Right ventricle myocardium superior (tissue), 1 donor: ENCODE data around the gene RRAS2. TPM values are rescaled to one million over a fixed set of nuclear protein-coding genes. Genes with fewer than 3 reads are reported as not detected.
"Not testable (repeated sequence)": the region's sequence is repeated elsewhere in the genome, so short reads cannot be mapped to it uniquely, and the experiment has no call there.

Experiments used
- ATAC-seq: fragments of 200-7000 bp; cut with Tn5 transposase; one replicate; pipeline ENCODE4 v1.9.1; 2020; ENCODE audit warnings: mild to moderate bottlenecking; ENCODE audit not compliant: poor library complexity
- DNase-seq: peaks from one replicate; pipeline ENCODE4 v3.0.0-alpha.2; 2020
- intact Hi-C: fragments of 100-400 bp; cut with DNase I; formaldehyde crosslinking; loops from one replicate; pipeline ENCODE4 v1.11.2; 2022
- long read RNA-seq: library from polyadenylated mRNA; unstranded; transcript quantifications from one replicate; pipeline ENCODE4 v2.0.0, GENCODE V29; 2021
- total RNA-seq: library from RNA; stranded (reverse); fragmentation: NEBNext Ultra II Directional; extraction: Animal tissue kit (Norgen Biotek cat#: 25700); gene quantifications from one replicate; pipeline ENCODE4 v1.2.1, GENCODE V29; 2021
- donor health status: DM: no; HTN: yes; CAD: no; lungs with severe emphysema.

Gene RRAS2
- 26.5 TPM for total RNA-seq
- long read RNA-seq, transcript RRAS2-201 (6 exons, 1,516 nt), result major isoform, 49 of 49 reads
- long read RNA-seq, partial matches to known transcripts, result 0 of 49 reads
- long read RNA-seq, other reads (novel, unspliced or antisense), result 0 of 49 reads

- peak; percentile 92 for ATAC-seq
- peak; percentile 88 for DNase-seq
- intact Hi-C loops, result no loop called here
These were observed at the start of gene RRAS2 for GRCh38 chr11:14358729-14359439. TSS of gene RRAS2 (minus strand) at chr11:14359183. CDS start at chr11:14358870, 313 bp downstream.

DNA sequence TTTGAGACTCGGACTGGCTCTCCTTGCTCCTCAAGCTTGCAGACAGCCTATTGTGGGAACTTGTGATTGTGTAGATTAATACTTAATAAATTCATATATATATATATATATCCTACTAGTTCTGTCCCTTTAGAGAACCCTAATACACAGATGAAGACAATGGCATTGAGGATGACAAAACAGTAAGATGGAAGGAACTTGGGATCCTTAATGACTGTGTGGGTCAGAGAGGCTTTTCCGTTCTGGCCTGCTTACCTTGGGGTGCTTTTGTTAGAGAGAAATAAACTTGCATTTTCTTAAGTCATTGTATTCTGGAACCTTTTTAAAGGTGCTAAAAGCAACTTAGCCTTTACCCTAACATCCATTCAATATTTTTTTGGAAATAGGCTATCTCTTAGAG is 49.6 kb upstream of the RRAS2 start:
- intact Hi-C loops, result no loop called here
- ATAC-seq (no peak), DNase-seq (no peak)

- DNase-seq, ATAC-seq, intact Hi-C loops: not testable (repeated sequence)
These were observed 47.1 kb upstream of the RRAS2 start for GRCh38 chr11:14406116-14406515.

- DNase-seq, intact Hi-C loops, ATAC-seq: not testable (repeated sequence)
These were observed 44.5 kb upstream of the RRAS2 start for GRCh38 chr11:14403528-14403927.

GRCh38 chr11:14399087-14399486 is 40.1 kb upstream of the RRAS2 start:
- ATAC-seq (no peak), DNase-seq (no peak)
- intact Hi-C loops, result no loop called here

GRCh38 chr11:14396273-14396672 is 37.3 kb upstream of the RRAS2 start:
- no peak for ATAC-seq
- intact Hi-C loops, result no loop called here
- DNase-seq, result no peak

DNA sequence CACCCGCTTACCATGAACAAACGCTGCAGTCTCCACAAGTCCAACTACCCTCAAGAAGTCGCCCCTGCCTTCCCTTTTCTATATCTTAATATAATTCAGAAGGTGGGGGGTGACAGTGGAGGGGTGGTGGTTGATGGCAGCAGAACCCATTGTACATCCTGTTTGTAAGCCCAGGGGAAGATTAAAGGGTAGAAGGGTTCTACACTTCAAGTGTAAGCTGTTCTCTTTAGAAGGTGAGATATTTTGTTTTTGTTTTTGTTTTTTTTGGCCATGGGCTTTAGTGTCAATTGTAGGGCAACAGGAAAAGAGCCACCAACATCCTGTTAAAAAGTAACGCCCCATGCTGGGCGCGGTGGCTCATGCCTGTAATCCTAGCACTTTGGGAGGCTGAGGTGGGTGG is 34.9 kb upstream of the RRAS2 start:
- DNase-seq (no peak), ATAC-seq (no peak)
- intact Hi-C loops, result no loop called here

DNA sequence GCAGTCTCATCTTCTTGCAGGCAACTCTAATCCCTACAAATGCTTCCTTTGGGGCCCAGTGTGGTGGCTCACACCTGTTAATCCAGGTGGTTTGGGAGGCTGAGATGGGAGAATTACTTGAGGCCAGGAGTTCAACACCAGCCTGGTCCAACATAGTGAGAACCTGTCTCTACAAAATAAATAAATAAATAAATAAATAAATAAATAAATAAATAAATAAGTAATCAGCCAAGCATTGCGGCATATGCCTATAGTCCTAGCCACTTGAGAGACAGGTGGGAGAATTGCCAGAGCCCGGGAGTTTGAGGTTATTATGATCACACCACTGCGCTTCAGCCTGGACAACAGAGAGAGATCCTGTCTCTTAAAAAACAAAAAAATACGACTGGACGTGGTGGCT is 34.1 kb upstream of the RRAS2 start:
- DNase-seq (no peak), ATAC-seq (no peak)
- intact Hi-C loops, result no loop called here

- intact Hi-C loops, result no loop called here
- ATAC-seq, result no peak
These were observed 31.7 kb upstream of the RRAS2 start for GRCh38 chr11:14390669-14391068.

GRCh38 chr11:14388352-14388751 is 29.4 kb upstream of the RRAS2 start:
- DNase-seq (no peak), ATAC-seq (no peak)
- intact Hi-C loops, result no loop called here

More at GRCh38 chr11:14390669-14391068, 31.7 kb upstream of the RRAS2 start:
- no peak for DNase-seq

DNA sequence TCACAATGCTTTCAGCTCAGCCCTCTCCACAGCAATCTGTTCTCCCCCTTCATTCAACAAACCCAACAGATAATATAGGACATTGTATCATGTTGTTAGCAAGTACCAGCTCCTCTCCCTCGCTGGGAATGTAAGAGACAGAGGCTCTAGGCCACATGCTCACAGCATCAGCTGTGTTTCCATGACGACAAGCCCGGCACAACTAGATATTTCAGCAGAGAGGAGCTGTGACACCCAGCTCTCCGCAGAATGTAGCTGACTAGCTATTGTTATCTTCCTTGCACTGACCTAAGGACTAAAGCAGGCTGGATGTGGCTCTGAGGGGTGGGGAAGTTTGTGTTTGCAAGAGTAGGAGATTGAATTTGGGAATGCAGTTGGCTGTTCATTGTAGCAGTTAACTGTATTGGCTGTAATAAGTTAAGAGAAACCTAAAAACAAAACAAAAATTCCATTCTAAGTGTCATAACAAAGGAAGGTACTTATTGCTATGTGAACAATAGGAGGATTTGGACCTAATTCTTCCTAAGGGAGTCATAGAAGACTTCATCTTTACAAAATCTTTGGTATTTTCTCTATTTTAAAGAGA is 28.0 kb upstream of the RRAS2 start:
- peak; percentile 43 for DNase-seq
- ATAC-seq, result peak; percentile 58
- intact Hi-C loops, result no loop called here

- no peak for DNase-seq
- intact Hi-C loops, result no loop called here
- ATAC-seq, result no peak
These were observed 27.1 kb upstream of the RRAS2 start for GRCh38 chr11:14386081-14386480.

DNA sequence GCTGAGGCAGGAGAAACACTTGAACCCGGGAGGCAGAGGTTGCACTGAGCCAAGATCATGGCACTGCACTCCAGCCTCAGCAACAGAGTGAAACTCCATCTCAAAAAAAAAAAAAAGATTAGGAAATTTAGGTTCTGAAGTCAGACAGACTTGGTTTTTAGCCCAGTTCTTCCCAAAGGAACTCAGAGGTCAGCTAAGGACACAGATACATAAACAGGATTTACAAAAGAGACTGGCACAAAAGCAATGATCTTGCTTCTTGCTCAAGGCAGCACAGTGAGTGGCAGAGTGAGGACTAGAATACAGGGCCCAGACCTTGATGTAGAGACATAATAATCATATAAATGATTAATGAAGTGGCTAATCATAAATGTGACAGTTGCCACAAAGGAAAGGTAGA is 25.4 kb upstream of the RRAS2 start:
- DNase-seq (no peak), ATAC-seq (no peak)
- intact Hi-C loops, result no loop called here

GRCh38 chr11:14381968-14382367 is 23.0 kb upstream of the RRAS2 start:
- ATAC-seq, result no peak
- no peak for DNase-seq
- intact Hi-C loops, result no loop called here

DNA sequence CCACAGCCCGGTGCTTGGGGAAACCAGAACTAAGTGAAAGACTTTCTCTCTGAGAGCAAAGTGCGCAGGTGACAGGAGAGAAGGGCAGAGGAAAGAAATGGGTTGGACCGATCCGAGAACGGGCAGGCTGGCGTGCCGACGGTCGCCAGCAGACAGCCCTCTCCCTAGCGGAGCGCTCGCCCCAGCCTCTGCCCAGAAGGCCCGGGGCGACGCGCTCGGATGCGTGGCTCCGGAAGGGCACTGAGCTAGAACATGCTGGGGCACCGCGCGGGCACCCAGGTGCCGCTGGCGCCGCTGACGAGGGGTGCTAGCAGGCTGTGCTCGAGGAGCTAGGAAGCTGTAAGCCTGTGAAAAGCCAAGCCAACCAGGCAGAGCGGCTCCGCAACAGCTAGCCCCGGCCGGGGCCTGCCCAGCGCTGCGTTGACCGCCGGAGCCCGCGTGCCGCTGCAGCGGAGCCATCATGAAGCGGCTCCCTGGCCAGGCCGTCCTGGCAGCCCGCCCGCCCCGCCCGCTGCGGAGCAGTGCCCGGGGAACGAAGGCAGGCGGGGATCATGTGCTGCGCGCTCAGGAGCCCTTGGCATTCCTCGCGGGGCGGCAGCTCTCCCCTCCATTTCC is 22.1 kb upstream of the RRAS2 start:
- ATAC-seq (peak; percentile 98), DNase-seq (peak; percentile 86)
- intact Hi-C loops, result no loop called here

DNA sequence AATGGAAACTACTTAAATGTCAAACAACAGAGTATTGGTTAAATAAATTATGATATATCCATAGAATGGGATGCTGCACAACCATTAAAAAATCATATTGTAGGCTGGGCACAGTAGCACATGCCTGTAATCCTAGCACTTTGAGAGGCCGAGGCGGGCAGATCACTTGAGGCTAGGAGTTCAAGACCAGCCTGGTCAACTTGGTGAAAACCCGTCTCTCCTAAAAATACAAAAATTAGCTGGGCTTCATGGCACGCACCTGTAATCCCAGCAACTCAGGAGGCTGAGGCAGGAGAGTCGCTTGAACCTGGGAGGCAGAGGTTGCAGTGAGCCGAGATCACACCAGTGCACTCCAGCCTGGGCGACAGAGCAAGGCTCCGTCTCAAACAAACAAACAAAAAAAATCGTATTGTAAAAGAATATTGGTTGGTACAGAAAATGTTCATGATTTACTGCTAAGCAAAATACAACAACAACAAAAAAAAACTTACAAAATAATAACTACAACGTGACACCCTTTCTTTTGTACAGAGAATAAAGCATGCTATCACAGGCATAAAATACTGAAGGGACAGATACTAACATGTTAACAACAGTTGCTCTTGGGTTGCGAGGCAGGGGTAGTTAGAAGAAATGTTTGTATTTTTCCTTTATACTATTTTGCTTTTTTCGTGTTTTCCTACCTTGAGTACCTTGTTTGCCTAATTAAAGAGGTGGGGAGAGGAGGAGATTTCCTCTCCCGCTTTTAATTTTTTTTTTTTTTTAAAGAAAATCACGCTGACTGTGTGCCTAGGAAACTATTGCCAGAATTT is 21.3 kb upstream of the RRAS2 start:
- DNase-seq (no peak), ATAC-seq (no peak)
- intact Hi-C loops, result no loop called here

DNA sequence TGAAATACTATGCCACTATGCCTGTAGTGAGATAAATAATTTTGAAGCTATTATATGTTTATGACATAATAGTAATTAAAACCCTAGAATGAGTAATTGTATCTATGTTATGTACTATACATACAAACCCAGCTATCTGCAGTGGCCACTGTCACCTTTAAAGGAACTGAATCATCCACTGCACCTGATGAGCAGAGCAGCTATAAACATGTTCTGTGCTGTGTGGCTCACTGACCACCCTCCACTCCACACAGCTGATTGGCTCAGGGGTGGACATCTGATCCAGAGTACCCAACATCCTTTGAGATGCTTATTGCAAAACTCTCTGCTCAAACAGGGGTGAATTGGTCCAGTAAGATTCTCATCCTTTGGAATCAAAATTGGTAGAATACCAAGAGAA is 19.2 kb upstream of the RRAS2 start:
- DNase-seq, result no peak
- ATAC-seq, result no peak
- intact Hi-C loops, result no loop called here

DNA sequence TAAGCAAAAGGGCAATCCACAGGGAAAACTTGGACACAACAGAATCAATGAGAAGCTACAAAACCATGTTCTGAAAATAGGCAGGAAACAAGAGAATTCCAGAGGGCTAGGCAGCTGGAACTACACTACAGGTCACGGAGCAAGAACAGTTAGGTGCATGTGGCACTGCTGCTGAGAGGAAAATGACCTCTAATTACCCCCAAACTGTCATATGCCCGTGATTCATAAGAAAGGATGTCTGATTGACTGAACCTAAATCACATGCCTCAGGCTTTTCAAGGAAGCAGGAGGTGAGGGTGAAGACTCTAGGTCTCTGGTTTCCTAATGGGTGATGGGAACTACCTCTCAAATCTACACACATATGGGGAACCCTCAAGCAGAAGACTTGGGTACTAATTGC is 17.9 kb upstream of the RRAS2 start:
- intact Hi-C loops, result no loop called here
- DNase-seq (no peak), ATAC-seq (no peak)
